HepG2 (cell line): ENCODE measurements around the gene RGP1. TPM values are rescaled to one million over a fixed set of nuclear protein-coding genes. Genes with fewer than 3 reads are reported as not detected.

Experiments
- CHD4 ChIP-seq: fragments of 200-600 bp; sonication (generic); IDR thresholded peaks from 2 replicates; pipeline ENCODE4 v1.7.0; 2017; ENCODE audit warnings: mild to moderate bottlenecking, low read length, borderline replicate concordance
- GMEB1 ChIP-seq: sonication (generic); formaldehyde crosslinking; IDR thresholded peaks from 2 replicates; pipeline ENCODE4 v1.5.1; 2020; ENCODE audit warnings: missing genetic modification reagents, mild to moderate bottlenecking, borderline replicate concordance
- PAXIP1 ChIP-seq: sonication (generic); formaldehyde crosslinking; conservative IDR thresholded peaks from 2 replicates; pipeline ENCODE4 v1.4.0; 2020; ENCODE audit warnings: mild to moderate bottlenecking, missing genetic modification reagents, moderate library complexity
- SIN3A ChIP-seq: IDR thresholded peaks from 2 replicates; pipeline ENCODE4 v1.6.1; 2011; ENCODE audit warnings: low read depth, mild to moderate bottlenecking, control low read depth, low read length, borderline replicate concordance
- YEATS2 ChIP-seq: sonication (generic); formaldehyde crosslinking; IDR thresholded peaks from 2 replicates; pipeline ENCODE4 v1.4.0; 2020; ENCODE audit warnings: missing genetic modification reagents, borderline replicate concordance
- ZNF562 ChIP-seq: sonication (generic); formaldehyde crosslinking; IDR thresholded peaks from 2 replicates; pipeline ENCODE4 v1.8.0; 2022; ENCODE audit warnings: missing genetic modification reagents, borderline replicate concordance
- polyA plus RNA-seq, 8 experiments: library from polyadenylated mRNA; depleted of rRNA in 3 of 8; stranded (reverse) in 7 of 8; unstranded in 1 of 8; fragments of >200 nt; fragmentation: Illumina TruSeq in 4 of 8; extraction: Trizol in 4 of 8; gene quantifications; 2 replicates each; pipeline versions ENCODE4 v1.2.1 to v1.2.3, GENCODE V29; 2011 to 2016; ENCODE audit warnings: low read depth in 4 of 8, missing spikeins in 1 of 8, mixed read lengths in 1 of 8; ENCODE audit not compliant: insufficient read depth in 1 of 8
- total RNA-seq, 5 experiments: library from RNA; depleted of rRNA; stranded (reverse); fragments of >200 nt; fragmentation: Illumina TruSeq; extraction: Trizol; gene quantifications; 2 replicates each; pipeline ENCODE4 v1.2.3, GENCODE V29; 2016; ENCODE audit warnings: low read depth in 1 of 5
- TF ChIP-seq, protein P1 (sequence below): sonication (generic); formaldehyde crosslinking; IDR thresholded peaks from 2 replicates; pipeline ENCODE4 v1.4.0; 2020; ENCODE audit warnings: missing genetic modification reagents
- TF ChIP-seq, protein P2 (sequence below): sonication (generic); formaldehyde crosslinking; IDR thresholded peaks from 2 replicates; pipeline ENCODE4 v1.4.0; 2020; ENCODE audit warnings: mild to moderate bottlenecking, missing genetic modification reagents

RGP1 gene
- total and polyA plus RNA-seq, 2 of the 13 experiments (the other 11 are each of a cell fraction or from before 2014, with no cell fraction given) = 12.7 to 21.0 TPM

DNA sequence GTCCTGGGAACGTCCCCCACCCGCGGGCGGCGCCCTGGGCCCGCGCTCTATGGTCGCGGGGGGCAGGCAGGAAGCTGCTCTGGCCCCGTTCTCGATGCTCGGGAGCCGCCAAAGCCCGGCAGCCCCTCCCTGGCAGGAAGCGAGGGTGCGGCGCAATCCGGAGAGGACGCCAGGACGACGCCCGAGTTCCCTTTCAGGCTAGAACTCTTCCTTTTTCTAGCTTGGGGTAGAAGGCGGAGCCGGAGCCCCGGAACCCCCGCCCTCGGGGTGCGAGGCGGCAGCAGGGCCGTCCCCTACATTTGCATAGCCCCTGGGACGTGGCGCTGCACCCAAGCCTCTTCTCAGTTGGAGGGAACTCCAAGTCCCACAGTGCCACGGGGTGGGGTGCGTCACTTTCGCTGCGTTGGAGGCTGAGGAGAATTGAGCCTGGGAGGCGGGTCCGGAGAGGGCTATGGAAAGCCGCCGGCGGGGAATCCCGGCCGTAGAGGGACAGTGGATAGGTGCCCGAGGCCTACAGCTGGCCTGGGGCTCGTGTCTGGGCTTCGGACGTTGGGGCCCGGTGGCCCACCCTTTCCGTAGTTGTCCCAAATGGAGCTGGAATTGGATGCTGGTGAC, 16.8 kb upstream of the RGP1 start, which contains the start of the genes CREB3 and TLN1 (continued):
- TF ChIP-seq, protein P1, sequence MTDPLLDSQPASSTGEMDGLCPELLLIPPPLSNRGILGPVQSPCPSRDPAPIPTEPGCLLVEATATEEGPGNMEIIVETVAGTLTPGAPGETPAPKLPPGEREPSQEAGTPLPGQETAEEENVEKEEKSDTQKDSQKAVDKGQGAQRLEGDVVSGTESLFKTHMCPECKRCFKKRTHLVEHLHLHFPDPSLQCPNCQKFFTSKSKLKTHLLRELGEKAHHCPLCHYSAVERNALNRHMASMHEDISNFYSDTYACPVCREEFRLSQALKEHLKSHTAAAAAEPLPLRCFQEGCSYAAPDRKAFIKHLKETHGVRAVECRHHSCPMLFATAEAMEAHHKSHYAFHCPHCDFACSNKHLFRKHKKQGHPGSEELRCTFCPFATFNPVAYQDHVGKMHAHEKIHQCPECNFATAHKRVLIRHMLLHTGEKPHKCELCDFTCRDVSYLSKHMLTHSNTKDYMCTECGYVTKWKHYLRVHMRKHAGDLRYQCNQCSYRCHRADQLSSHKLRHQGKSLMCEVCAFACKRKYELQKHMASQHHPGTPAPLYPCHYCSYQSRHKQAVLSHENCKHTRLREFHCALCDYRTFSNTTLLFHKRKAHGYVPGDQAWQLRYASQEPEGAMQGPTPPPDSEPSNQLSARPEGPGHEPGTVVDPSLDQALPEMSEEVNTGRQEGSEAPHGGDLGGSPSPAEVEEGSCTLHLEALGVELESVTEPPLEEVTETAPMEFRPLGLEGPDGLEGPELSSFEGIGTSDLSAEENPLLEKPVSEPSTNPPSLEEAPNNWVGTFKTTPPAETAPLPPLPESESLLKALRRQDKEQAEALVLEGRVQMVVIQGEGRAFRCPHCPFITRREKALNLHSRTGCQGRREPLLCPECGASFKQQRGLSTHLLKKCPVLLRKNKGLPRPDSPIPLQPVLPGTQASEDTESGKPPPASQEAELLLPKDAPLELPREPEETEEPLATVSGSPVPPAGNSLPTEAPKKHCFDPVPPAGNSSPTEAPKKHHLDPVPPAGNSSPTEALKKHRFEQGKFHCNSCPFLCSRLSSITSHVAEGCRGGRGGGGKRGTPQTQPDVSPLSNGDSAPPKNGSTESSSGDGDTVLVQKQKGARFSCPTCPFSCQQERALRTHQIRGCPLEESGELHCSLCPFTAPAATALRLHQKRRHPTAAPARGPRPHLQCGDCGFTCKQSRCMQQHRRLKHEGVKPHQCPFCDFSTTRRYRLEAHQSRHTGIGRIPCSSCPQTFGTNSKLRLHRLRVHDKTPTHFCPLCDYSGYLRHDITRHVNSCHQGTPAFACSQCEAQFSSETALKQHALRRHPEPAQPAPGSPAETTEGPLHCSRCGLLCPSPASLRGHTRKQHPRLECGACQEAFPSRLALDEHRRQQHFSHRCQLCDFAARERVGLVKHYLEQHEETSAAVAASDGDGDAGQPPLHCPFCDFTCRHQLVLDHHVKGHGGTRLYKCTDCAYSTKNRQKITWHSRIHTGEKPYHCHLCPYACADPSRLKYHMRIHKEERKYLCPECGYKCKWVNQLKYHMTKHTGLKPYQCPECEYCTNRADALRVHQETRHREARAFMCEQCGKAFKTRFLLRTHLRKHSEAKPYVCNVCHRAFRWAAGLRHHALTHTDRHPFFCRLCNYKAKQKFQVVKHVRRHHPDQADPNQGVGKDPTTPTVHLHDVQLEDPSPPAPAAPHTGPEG (CRISPR knock-in tag) = 0 out of 2 replicates have a peak, but pooled peaks have one; percentile 20
- TF ChIP-seq CHD4 = no peak
- peak; percentile 59 for TF ChIP-seq PAXIP1 (CRISPR knock-in tag)
- TF ChIP-seq, protein P2, sequence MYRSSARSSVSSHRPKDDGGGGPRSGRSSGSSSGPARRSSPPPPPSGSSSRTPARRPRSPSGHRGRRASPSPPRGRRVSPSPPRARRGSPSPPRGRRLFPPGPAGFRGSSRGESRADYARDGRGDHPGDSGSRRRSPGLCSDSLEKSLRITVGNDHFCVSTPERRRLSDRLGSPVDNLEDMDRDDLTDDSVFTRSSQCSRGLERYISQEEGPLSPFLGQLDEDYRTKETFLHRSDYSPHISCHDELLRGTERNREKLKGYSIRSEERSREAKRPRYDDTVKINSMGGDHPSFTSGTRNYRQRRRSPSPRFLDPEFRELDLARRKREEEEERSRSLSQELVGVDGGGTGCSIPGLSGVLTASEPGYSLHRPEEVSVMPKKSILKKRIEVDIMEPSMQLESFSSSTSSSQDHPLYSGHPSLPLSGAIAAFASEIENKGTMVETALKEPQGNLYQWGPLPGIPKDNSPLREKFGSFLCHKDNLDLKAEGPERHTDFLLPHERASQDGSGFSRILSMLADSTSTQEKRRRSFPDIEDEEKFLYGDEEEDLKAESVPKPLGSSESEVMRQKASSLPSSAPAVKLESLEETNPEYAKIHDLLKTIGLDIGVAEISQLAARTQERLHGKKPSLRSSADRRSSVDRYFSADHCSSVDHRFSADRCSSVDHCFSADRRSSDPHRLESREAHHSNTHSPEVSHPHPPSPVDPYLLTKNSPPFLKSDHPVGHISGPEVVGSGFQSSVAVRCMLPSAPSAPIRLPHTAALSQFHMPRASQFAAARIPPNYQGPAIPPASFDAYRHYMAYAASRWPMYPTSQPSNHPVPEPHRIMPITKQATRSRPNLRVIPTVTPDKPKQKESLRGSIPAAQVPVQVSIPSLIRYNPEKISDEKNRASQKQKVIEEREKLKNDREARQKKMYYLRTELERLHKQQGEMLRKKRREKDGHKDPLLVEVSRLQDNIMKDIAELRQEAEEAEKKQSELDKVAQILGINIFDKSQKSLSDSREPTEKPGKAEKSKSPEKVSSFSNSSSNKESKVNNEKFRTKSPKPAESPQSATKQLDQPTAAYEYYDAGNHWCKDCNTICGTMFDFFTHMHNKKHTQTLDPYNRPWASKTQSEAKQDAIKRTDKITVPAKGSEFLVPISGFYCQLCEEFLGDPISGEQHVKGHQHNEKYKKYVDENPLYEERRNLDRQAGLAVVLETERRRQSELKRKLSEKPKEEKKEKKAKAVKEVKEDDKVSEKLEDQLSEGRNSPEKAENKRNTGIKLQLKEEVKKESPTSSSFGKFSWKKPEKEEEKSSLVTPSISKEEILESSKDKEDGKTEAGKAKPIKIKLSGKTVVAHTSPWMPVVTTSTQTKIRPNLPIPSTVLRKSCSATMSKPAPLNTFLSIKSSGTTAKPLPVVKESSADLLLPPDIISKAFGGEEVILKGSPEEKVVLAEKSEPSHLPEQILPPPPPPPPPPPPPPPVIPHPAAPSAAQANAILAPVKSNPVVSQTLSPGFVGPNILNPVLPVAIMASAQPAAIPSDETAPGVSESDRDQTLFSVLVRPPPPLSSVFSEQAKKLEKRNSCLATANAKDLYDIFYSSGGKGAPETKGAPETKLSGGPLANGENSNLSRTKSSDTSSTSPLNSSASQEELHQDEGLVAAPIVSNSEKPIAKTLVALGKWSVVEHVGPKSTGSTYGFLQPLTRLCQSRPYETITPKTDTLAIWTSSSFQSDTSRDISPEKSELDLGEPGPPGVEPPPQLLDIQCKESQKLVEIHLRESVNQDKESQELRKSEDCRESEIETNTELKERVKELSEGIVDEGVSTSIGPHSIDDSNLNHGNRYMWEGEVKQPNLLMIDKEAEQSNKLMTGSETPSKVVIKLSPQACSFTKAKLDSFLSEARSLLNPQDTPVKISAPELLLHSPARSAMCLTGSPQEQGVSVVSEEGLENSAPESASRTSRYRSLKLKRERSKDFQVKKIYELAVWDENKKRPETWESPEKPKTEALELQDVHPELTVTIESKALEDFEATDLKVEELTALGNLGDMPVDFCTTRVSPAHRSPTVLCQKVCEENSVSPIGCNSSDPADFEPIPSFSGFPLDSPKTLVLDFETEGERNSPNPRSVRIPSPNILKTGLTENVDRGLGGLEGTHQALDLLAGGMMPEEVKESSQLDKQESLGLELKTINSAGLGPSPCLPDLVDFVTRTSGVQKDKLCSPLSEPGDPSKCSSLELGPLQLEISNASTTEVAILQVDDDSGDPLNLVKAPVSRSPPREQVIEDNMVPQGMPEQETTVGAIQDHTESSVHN = no peak; the same call in 1 of the 2 replicates
- TF ChIP-seq YEATS2 (CRISPR knock-in tag) = peak; percentile 90
- peak; percentile 12; the same call in 1 of the 2 replicates for TF ChIP-seq SIN3A
- TF ChIP-seq ZNF562 = no peak
- peak; percentile 94 for TF ChIP-seq GMEB1 (CRISPR knock-in tag)
